ENCODE data around the gene NUMB.

- TF ChIP-seq POLR2A (IDR thresholded peaks at IDR 0.05), result no peak
- no peak for TF ChIP-seq EP300 (IDR thresholded peaks at IDR 0.05)
- no peak for TF ChIP-seq CTCF (IDR thresholded peaks at IDR 0.05)
These were observed 19.4 kb downstream of the NUMB start for GRCh38 chr14:73438993-73439392.

Data from suprapubic skin (tissue), 3 donors.